KBM-7 (cell line): ENCODE data around the gene EPB41.
A peak's percentile ranks its signal among the peaks of the same experiment; 100 is the strongest.
"Not testable (repeated sequence)": the region's sequence is repeated elsewhere in the genome, so short reads cannot be mapped to it uniquely, and the experiment has no call there.

Experiments
- DNase-seq: peaks from one replicate; pipeline ENCODE4 v3.0.0-alpha.2; 2015
- in situ Hi-C: fragments of 300-500 bp; cut with MboI; formaldehyde crosslinking; loops from 2 replicates; pipeline ENCODE4 v1.14.3; 2020; ENCODE audit warnings: low sequenced_read_pairs, low pct_unique_long_range_greater_than_20kb, mixed read lengths

EPB41 gene

DNA sequence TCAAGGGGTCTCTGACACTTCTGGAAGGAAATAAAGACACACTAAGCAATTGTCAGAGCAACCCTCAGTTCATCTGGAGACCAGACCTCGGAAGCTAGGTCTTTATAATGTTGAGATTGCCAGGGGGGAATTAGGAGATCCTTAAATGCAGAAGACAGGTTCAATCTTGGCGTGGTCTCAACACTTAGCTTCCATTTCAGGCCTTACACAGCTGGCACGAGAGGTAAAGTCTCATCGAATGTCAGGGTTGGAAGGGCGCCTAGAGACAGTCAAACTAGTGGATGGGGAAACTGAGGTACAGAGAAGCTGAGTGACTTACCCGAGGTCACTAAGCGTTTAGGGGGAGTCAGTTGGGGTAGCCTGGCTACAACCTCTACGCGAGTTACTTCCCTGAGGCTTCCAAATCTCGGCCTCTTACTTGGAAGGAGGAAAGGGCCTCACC lies 562 bp upstream of the EPB41 start:
- in situ Hi-C loops: no loop called here

DNA sequence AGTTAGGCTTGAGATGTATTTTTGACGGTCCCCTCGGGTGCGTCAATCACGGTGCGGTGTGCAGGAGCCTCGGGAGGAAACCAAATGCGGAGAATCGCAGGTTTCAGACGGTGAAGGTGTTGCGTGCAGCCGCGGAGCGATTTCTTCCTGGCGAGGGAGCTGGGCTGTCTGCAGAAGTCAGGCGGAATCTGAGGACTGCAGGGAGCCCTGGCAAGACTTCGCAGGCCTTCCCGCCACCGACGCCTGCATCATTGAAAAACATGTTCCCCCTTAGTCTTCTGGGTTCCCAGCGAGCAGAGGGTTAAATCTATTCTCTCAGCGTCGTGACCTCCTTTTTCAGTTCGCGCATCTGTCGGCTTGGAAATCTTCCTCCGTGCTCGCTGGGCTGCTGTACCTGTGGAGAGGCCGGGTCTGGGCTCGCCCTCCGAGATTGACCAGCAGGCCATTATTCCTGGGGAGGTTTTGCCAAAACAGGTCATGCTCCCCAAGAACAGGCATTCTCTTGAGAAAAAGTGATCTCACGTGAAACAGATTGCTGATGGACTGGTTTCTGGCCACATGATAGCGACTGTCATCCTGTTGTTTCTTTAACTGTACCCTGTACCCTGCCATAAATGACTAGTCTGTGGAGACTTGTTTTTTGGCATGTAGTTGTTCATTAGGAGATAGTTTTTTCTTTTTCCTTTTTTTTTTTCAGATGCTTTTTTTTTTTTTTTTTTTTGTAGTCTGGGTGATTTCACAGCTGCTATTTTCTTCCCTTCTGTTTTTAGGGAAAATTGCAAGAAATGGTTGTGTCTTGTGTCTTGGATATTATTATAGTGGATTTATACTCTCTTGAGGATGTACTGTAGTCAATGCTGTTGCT lies 894 bp downstream of the EPB41 start:
- peak; percentile 65 for DNase-seq
- in situ Hi-C loops: no loop called here

More for the DNA sequence above, 562 bp upstream of the EPB41 start:
- no peak for DNase-seq

DNA sequence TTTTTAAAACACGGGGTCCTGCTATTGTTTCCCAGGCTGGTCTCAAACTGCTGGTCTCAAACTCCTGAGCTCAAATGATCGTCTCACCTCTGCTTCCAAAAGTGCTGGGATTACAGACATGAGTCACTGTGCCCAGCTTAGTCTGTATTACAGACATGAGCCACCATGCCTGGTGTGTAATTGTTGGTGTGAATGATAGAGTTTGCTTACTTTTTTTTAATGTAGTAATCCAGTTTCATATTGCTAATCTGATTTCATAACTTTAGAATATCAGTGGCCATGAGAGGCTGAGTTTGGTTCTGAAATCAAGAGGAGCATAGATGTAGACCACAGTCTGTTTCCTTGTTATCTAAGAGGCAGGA lies 3.4 kb downstream of the EPB41 start:
- in situ Hi-C loops: no loop called here

DNA sequence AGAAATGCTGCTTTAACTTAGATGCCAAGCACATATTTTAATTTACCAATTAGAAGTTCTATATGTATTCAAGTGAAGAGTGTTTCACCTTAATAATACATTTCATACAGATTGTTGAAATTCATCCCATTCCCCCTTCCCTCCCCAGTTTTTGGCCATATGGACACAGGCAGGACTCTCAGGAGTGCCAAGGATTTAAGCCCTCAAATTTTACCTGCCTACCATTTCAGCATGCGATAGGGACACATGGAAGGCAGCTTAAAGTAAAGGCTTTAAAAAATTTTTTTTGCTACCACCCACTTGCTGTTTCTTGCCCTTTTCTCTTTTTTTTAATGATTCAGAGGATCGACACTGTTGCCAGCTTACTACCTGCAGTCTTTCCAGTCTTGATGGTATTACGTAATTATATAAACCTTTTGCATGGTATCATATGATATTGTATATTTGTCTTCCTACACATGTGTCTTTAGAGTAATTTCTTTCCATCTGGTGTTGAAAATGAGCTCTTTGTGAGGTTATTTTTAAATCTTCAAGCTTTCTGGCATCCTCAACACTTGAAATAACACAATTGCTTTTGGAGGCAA lies 7.0 kb downstream of the EPB41 start:
- in situ Hi-C loops: no loop called here
- no peak for DNase-seq

More for the DNA sequence above, 3.4 kb downstream of the EPB41 start:
- DNase-seq: no peak

DNA sequence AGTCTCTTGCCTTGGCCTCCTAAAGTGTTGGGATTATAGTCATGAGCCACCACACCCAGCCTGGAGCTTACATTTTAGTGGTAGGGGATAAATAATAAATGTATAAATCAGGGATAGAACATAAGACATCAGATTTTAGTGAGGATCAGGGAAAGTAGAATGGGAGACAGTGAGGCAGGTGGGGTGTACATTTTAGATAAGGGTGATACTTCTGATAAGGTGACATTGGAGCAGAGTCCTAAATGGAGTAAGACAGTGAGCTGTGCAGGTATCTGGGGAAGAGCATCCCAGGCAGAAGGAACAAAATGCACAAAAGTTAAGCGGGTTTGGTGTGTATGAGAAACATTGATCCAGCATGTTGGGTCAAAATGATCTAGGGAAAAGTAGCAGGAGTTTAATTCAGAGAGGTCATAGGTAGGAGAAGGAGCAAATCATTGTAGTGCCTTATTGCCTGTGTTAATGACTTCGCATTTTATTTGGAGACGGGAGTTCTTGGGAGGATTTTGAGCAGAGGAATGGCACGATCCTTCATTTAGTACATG lies 11.1 kb downstream of the EPB41 start:
- no peak for DNase-seq
- in situ Hi-C loops: no loop called here

DNA sequence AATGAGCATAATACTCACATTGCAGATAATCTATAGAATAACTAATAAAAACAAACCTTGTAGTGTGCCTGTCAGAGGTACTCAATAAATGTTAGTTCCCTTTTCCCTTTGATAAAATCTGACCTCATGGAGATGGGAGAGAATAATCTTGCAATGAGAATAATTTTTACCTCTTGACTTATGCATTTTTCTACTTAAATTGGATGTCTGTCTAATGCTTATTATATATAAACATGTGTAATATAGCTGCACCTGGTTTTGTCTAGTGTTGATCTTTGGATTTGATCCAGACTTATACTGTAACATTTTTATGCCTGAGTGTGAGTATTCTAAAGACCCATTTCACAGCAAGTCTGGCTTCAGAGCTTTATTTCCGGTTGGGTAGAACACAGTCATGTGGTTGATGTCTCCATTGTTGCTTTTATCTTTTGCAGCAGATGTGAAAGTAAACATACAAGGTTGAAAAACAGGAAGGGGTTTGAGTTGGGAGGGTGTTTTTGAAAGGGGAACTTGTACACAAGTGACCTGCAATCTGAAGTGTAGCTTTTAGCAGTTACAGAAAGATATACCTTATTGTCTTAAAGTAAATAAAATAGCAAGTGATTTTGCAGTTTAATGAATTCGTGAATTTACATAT lies 12.4 kb downstream of the EPB41 start:
- peak; percentile 94 for DNase-seq
- in situ Hi-C loops: no loop called here

DNA sequence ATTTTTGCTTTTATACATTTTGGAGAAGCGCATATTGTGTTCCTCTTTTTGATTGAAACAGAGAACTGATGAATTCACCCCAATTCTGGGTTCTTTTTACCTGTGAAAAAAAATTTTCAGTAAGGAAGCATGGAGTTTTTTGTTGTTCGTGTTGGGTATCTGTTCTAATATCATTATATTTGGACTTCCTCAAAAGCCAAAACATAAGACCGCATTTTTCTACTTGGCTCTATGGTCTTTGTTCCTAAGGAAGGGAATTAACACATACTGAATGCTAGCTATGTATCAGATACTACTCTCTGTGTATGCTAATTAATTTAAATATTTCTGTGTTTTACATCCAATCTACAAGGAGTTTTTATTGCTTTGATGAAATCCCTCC lies 12.9 kb downstream of the EPB41 start:
- no peak for DNase-seq

DNA sequence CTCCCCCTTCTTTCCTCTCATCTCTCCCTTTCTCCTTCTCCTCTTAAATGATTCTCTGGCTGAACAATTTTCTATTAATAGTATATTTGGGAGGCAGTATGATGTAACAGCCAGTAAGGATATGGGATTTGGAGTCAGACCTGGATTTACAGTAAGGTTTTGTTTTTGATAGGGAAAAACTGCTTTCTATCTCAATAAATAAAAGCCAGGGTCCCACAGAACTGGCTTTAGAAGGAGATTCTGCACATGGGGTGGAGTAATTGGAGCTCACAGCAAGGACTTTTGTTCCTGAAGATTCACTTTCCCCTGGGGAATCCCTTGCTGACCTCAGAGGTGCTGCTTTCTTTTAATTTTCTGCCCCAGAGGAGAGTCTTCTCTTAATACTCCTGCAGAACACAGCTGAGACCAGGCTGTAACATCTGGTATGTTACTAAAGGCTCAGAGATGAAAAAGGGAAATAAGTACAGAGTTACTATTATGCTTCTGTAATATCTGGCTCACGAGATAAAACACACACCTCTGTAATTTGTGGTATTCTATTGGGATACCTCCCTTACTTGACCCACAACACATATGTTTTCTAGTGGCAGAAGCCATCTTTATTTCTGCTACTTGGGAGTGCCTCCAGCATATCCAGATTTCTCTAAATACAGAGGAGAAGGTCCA lies 13.4 kb downstream of the EPB41 start:
- peak; percentile 71 for DNase-seq
- in situ Hi-C loops: no loop called here

More for the DNA sequence above, 12.9 kb downstream of the EPB41 start:
- in situ Hi-C loops: no loop called here

DNA sequence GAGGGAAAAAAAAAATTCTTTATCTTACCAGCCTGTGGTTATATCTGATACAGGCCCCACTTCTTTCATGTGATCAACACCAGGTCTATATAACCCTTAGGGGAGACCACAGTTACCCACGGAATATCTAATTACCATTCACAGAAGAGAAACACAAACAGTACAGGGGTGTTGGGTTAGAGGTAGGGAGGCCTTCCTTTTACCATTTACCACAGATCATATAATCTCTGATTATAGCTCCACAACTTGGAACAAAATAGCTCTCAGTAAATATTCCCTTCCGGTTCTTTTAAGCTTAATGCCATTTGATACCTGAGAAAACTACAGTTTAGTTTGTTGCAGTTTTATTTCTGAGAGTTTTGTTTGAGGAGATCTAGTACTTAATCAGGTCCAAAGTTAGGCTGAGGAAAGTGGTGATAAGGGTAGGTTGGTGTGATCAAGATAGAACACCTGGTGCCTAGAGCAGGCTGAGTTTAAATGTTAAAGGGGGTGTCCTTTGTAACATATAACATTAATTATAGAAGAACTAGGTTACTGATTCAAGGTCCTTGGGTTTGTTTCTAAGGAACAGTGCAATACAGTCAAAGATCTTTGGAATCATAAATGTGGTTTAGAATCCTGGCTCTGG lies 14.1 kb downstream of the EPB41 start:
- in situ Hi-C loops: no loop called here
- DNase-seq: no peak

DNA sequence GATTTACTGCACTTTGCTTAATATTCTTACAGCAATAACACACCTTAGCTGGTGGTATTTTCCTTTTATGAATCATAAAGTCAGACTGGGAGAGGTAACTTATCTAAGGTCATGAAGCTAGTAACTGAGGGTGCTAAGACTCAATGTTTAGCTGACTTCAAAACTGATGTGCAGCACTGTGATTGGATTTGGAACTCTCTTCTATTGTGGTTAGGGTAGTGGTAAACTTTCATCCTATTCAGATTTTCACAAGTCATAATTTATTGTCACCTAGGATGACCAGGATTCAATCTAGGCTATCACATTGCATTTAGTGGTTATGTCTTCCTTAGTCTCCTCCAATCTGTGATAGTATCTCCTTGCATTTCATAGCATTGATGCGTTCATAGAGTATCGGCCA lies 18.9 kb downstream of the EPB41 start:
- in situ Hi-C loops: no loop called here
- DNase-seq: no peak

DNA sequence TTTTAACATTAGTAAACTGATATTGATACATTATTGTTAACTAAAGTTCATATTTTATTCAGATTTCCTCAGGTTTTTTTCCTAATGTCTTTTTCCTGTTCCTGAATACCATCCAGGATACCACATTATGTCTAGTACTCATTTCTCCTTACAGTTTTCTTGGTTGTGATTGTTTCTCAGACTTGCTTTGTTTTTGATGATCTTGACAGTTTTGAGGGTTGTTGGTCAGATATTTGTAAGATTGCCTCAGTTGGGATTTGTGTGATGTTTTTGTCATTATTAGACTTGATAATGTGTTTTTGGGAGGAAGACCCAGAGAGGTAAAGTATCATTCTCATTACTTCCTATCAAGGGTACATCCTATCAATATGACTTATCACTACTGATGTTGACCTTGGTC lies 19.5 kb downstream of the EPB41 start:
- DNase-seq: no peak
- in situ Hi-C loops: no loop called here

DNA sequence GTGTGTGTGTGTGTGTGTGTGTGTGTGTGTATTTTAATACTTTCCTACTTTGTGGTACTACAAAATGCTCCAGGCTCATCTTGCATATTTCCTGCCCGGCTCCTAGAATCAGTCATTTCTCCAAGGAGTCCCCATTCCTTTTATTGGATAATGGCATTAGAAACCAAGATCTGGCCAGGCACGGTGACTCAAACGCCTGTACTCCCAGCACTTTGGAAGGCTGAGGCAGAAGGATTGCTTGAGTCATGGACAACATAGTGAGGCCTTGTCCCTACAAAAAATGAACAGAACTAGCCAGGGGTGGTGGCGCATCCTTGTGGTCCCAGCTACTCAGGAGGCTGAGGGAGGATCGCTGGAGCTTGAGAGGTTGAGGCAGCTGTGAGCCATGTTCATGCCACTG lies 20.3 kb downstream of the EPB41 start:
- in situ Hi-C loops: no loop called here
- DNase-seq: no peak

DNA sequence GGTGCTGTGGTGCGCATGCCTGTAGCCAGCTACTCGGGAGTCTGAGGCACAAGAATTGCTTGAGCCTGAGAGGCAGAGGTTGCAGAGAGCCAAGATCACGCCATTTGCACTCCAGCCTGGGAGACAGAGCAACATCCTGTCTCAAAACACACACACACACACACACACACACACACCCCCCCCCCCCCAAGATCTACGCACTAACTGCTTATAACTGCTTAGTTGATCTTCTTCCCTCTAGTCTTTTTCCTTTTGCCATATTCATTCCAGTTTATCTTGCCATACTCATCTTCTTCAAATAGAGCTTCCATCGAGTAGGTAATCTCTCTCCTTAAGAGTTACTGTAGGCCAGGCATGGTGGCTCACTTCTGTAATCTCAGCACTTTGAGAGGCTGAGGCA lies 20.9 kb downstream of the EPB41 start:
- no peak for DNase-seq
- in situ Hi-C loops: no loop called here

DNA sequence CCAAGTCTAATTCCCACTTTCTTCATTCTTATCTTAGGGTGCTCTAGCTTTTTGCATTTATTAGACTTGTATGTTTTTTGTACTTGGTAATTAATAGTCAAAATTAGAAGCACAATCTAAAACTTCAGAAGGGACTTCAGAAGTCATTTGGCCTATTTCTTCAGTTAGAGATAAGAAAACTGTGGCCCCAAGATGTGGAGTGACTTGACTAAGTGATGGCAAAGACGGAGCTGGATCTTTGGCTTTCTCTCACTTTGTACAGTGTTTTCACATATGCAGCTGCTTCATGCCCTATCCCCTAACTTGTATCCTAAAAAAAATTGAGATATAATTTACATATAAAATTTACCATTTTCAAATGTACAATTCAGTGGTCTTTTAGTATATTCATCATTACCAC lies 21.7 kb downstream of the EPB41 start:
- in situ Hi-C loops: no loop called here
- no peak for DNase-seq

DNA sequence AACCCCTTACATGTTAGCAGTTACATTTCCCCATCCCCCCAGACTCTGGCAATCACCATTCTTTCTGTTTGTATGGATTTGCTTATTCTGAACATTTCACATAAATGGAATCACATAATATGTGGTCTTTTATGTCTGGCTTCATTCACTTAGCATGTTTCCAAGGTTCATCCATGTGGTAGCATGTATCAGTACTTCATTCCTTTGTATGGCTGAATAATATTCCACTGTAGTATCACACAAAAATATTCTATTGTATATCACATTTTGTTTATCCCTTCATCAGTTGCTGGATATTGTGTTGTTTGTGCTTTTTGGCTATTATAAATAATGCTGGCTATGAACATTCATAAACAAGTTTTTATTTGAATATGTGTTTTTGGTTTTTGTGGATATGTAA lies 22.2 kb downstream of the EPB41 start:
- no peak for DNase-seq
- in situ Hi-C loops: no loop called here

DNA sequence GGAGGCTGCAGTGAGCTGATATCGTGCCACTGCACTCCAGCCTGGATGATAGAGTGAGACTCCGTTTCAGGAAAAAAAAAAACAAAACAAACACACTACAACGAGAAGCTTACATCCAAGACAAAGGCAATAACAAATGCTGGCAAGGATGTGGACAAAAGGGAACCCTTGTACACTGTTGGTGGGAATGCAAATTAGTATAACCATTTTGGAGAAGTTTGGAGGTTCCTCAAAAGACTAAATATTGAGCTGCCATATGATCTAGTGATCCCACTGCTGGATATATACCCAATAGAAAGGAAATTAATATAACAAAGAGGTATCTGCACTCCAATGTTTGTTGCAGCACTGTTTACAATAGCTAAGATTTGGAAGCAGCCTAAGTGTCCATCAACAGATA lies 29.2 kb downstream of the EPB41 start:
- in situ Hi-C loops, DNase-seq: not testable (repeated sequence)

DNA sequence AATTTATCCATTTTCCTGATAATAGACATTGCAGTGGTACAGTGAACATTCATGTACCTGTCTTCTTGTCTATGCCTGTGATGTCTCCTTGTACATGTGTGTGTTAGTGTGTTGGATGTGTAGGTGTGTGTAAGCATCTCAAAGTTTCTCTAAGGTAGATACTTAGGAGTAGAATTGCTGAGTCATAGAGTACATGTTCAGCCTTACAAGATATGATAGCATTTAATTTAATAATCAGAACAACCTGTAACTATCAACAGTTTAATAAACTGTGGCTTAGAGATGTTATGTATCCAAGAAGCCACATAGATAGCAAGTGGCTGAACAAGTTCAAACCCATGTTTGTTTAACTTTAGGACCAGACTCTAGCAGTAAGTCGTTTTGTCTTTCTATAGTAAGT lies 35.6 kb downstream of the EPB41 start:
- DNase-seq: no peak
- in situ Hi-C loops: no loop called here

DNA sequence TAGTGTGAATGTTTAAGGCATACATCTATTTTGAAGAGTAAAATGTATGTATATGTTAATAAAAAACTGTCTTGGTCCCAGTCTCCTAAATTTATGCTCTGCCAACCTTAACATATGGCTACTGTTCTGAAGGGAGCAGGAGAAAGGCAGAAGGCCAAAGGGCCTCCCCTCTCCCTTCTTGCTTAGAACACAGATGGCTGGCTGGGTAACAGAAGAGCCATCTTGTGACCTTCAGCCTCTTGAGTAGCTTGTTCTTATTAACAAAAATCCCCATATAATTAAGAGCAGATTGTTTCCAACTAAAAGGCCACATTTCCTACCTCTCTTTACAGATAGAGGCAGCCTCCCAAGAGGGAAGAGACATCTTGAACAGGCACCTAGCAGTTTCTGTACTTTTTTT lies 36.1 kb downstream of the EPB41 start:
- no peak for DNase-seq
- in situ Hi-C loops: no loop called here

DNA sequence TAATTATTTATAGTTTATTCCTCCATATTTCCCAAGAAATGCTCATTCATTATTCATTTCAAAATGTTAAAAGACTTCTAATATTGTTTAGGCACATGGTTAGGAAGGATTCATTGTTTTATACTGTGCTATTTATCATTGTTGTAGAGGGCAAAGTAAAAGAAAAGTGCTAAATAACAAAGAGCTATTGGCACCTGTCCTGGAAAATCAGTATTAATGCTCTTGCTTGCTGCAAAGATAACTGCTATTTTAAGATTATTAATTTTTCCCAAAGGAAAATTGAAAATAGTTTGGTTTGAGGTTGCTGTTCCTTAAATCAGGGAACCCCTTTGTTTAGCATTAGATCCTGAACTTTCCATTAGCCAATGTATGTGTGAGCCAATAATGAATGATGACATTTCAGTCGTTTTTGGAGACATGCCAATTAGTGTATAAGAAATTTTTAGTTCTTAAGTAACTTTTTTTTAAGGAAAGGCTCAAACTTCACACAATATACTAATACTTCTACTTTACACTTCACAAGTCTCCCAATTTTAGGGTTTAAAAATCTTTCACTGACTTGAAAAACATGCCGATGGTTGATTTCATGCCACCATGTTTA lies 39.9 kb downstream of the EPB41 start:
- in situ Hi-C loops: no loop called here

More for the DNA sequence above, 39.9 kb downstream of the EPB41 start:
- DNase-seq: no peak
